Retinal pigment epithelial cell (primary cell): ENCODE results near the gene SUGP2.

ENCODE experiments used
- DNase-seq: peaks from one replicate; pipeline ENCODE4 v3.0.0-alpha.2; 2010; ENCODE audit warnings: low read depth
- H3K4me3 ChIP-seq: 2 replicates; pipeline ENCODE4 v1.5.1; 2011; ENCODE audit warnings: mild to moderate bottlenecking, low read length, control low read depth, moderate library complexity
- TF ChIP-seq, protein P1 (sequence below): conservative IDR thresholded peaks from 2 replicates; pipeline ENCODE4 v1.5.1; 2011; ENCODE audit warnings: low read depth, low read length, control low read depth, inconsistent platforms

SUGP2 gene

DNA sequence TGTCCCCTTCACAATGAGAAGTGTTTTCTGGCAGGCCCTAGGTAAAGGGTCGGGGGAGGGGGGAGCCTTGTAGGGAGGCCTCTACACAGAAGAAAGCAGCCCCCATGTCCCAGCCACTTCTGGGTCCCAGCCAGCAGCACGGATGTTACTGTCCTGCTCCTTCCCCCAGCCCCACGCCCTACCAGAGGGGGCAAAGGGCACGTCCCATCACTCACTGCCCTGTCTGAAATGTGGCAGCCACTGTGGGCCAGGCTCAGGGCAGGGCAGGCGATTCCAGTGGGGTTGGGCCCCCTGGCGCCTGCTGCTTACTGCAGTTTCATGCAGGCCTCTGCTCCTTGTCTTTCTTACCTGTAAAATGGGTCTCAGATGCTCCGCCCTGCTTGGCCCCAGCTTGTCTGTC, 24.4 kb upstream of the SUGP2 start:
- TF ChIP-seq, protein P1, sequence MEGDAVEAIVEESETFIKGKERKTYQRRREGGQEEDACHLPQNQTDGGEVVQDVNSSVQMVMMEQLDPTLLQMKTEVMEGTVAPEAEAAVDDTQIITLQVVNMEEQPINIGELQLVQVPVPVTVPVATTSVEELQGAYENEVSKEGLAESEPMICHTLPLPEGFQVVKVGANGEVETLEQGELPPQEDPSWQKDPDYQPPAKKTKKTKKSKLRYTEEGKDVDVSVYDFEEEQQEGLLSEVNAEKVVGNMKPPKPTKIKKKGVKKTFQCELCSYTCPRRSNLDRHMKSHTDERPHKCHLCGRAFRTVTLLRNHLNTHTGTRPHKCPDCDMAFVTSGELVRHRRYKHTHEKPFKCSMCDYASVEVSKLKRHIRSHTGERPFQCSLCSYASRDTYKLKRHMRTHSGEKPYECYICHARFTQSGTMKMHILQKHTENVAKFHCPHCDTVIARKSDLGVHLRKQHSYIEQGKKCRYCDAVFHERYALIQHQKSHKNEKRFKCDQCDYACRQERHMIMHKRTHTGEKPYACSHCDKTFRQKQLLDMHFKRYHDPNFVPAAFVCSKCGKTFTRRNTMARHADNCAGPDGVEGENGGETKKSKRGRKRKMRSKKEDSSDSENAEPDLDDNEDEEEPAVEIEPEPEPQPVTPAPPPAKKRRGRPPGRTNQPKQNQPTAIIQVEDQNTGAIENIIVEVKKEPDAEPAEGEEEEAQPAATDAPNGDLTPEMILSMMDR: no peak
- DNase-seq: no peak
- H3K4me3 ChIP-seq: no peak overlapping the region

DNA sequence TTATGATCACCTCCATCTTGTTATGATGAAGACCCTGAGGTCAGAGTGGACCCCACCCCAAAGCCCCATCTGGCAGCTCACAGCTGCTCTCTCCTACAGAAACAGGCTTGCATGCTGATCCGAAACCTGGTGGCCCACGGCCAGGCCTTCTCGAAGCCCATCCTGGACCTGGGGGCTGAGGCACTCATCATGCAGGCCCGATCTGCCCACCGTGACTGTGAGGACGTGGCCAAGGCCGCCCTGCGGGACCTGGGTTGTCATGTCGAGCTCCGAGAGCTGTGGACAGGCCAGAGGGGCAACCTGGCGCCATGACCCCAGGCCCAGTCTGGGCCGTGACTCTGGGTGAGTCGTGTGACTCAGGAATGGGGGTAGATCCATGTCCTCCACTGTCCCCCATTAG, 24.0 kb upstream of the SUGP2 start:
- TF ChIP-seq, protein P1: no peak
- DNase-seq: no peak
- no peak overlapping the region for H3K4me3 ChIP-seq

DNA sequence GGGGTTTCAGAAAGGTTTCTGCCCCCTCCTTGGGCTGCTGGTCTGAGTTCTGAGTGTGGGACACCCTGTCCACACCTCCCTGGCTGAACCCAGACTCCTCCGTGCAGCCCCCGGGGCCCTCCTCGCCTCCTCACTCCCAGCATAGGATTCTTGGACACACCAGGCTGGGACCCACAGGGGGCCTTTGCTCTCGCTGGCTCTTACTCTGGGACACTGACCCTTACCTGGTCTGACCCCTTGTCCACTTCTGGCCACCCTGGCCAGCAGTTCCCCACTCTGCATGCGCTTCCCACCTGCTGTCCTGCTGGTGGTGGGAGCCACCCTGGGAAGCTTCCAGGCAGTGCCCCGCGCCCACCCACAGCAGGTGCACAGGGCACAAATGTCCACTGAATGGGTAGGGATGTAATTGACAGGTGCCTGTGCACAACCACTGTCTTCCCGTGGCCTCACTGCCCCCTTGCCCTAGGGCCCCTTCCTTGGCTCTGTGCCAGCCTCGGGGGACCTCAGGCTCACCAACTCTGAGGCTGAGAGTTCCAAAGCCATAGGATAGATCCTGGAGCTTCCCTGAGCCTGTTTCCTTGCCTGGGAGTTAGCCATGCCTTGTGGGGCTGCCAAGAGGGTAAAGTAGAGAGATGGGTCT, 23.4 kb upstream of the SUGP2 start:
- TF ChIP-seq, protein P1: no peak
- DNase-seq: no peak
- no peak overlapping the region for H3K4me3 ChIP-seq

DNA sequence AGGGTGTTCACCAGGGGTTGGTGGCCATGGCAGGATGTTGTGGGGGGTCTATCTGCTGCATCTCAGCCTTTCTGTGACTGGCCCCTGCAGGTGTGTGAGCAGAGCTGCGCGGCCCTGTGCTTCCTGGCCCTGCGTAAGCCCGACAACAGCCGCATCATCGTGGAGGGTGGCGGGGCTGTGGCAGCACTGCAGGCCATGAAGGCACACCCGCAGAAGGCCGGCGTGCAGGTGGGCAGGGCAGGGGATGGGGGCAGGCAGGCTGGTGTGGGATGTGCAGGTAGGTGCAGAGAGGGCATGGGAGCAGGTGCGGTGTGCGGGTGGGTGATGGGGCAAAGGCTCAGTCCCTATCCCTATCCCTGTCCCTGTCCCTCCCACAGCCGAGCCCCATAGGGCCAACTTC, 22.4 kb upstream of the SUGP2 start:
- no peak for DNase-seq
- TF ChIP-seq, protein P1: no peak
- H3K4me3 ChIP-seq: no peak overlapping the region

DNA sequence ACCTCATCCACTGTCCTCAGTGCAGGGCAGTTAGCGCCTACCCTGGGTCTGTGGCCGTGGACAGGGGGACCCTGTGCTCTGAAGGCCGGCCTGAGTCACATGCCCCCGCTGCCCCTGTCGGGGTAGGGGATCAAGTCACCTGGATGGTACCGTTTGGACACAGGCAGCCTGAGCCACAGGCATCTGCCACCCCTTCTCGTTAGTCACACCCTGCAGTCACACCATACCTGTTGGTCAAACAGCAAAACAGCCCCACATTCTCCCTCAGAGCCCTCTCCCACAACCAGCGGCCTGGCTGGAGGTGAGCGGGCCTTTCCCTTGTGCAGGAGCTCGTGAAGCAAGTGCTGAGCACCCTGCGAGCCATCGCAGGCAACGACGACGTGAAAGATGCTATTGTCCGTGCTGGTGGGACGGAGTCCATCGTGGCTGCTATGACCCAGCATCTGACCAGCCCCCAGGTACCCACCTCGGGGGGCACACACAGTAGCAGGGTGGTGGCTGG, 21.7 kb upstream of the SUGP2 start:
- DNase-seq: no peak
- TF ChIP-seq, protein P1: no peak
- no peak overlapping the region for H3K4me3 ChIP-seq

GRCh38 chr19:19054315-19054938, 21.1 kb upstream of the SUGP2 start:
- H3K4me3 ChIP-seq: no peak overlapping the region
- TF ChIP-seq, protein P1: no peak

DNA sequence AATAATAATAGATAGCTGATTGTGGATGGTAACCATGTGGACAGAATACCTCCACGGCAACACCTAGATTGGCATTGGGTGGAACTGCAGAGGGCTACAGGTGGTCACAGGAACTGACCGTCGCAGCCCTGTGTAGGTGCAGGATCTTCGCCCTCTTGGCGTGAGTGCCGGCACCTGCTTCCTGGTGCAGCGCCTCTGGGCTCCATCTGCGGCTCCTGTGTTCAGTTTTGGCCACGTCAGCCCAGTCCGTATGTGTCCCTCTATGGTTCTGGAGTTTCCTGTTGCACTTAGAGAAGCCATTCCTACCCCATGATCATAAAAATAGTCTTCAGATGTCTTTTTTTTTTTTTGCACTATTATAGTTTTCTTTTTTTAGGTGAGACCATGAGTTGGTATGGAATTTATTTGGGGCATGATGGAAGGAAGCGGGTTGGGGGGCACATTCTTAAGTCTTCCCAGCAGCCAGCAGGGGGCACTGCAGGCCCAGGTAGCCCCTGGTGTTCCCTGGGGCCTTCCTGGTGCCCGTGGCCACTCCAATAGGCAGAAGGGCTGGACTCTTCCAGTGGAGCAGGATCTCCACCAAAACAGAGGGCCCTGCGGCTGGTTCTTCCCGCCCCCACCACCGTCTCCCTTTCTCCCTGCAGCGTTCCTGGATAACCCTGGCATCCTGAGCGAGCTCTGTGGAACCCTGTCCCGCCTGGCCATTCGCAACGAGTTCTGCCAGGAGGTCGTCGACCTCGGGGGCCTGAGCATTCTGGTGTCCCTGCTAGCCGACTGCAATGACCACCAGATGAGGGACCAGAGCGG, 20.4 kb upstream of the SUGP2 start:
- H3K4me3 ChIP-seq: no peak overlapping the region
- TF ChIP-seq, protein P1: peak; percentile 74
- no peak for DNase-seq

More at GRCh38 chr19:19054315-19054938, 21.1 kb upstream of the SUGP2 start:
- no peak for DNase-seq
